ENCODE data around the gene LPAR5. TPM values are rescaled to one million over a fixed set of nuclear protein-coding genes. Genes with fewer than 3 reads are reported as not detected.
"Not testable (repeated sequence)": the region's sequence is repeated elsewhere in the genome, so short reads cannot be mapped to it uniquely, and the experiment has no call there.

The LPAR5 gene
- total RNA-seq, 1 donor from 2014 or later: 2.8 TPM

GRCh38 chr12:6586569-6586968, 49.2 kb downstream of the LPAR5 start:
- H3K4me1 Mint-ChIP-seq (ENCODE audit: low read depth); H3K27me3 Mint-ChIP-seq (ENCODE audit: insufficient read depth); H3K9me3 Mint-ChIP-seq; H3K27ac Mint-ChIP-seq; H3K4me3 Mint-ChIP-seq; intact Hi-C loops (cut with micrococcal nuclease); DNase-seq (ENCODE audit: low spot score): not testable (repeated sequence)
- H3K36me3 Mint-ChIP-seq (ENCODE audit: low read depth): peaks cover 52% of the 10 kb centered on the region

GRCh38 chr12:6584293-6584692, 51.5 kb downstream of the LPAR5 start:
- no peak overlapping the region for H3K4me3 Mint-ChIP-seq
- H3K27ac Mint-ChIP-seq: no peak overlapping the region
- no peak for DNase-seq (ENCODE audit: low spot score)
- no peaks in the 10 kb centered on the region for H3K9me3 Mint-ChIP-seq
- no peaks in the 10 kb centered on the region for H3K4me1 Mint-ChIP-seq (ENCODE audit: low read depth)
- intact Hi-C loops (cut with micrococcal nuclease): no loop called here
- peaks cover 53% of the 10 kb centered on the region for H3K36me3 Mint-ChIP-seq (ENCODE audit: low read depth)
- H3K27me3 Mint-ChIP-seq (ENCODE audit: insufficient read depth): no peaks in the 10 kb centered on the region

GRCh38 chr12:6582959-6583358, 52.8 kb downstream of the LPAR5 start:
- no peak for DNase-seq (ENCODE audit: low spot score)
- H3K4me3 Mint-ChIP-seq: no peak overlapping the region
- peak overlapping the region; percentile 65 for H3K27ac Mint-ChIP-seq
- no peaks in the 10 kb centered on the region for H3K27me3 Mint-ChIP-seq (ENCODE audit: insufficient read depth)
- intact Hi-C loops (cut with micrococcal nuclease): no loop called here
- peaks cover 55% of the 10 kb centered on the region for H3K36me3 Mint-ChIP-seq (ENCODE audit: low read depth)
- H3K4me1 Mint-ChIP-seq (ENCODE audit: low read depth): peaks cover 5% of the 10 kb centered on the region
- H3K9me3 Mint-ChIP-seq: no peaks in the 10 kb centered on the region

GRCh38 chr12:6582196-6582595, 53.6 kb downstream of the LPAR5 start:
- Mint-ChIP-seq H3K36me3 (ENCODE audit: low read depth) (peaks cover 55% of the 10 kb centered on the region), H3K27me3 (ENCODE audit: insufficient read depth) (no peaks in the 10 kb centered on the region), H3K4me3 (no peak overlapping the region), H3K4me1 (ENCODE audit: low read depth) (peaks cover 5% of the 10 kb centered on the region), H3K9me3 (no peaks in the 10 kb centered on the region), H3K27ac (no peak overlapping the region)
- intact Hi-C loops (cut with micrococcal nuclease): no loop called here
- DNase-seq (ENCODE audit: low spot score): no peak

GRCh38 chr12:6575648-6576047, 60.1 kb downstream of the LPAR5 start:
- Mint-ChIP-seq H3K36me3 (ENCODE audit: low read depth) (peaks cover 55% of the 10 kb centered on the region), H3K27ac (no peak overlapping the region), H3K9me3 (no peaks in the 10 kb centered on the region), H3K27me3 (ENCODE audit: insufficient read depth) (no peaks in the 10 kb centered on the region), H3K4me1 (ENCODE audit: low read depth) (peaks cover 18% of the 10 kb centered on the region), H3K4me3 (no peak overlapping the region)
- no peak for DNase-seq (ENCODE audit: low spot score)
- intact Hi-C loops (cut with micrococcal nuclease): loop anchor here (2.0 kb wide), 1 partner anchor 31 kb away; the partner anchor contains the start of gene CHD4

GRCh38 chr12:6574576-6575295, 61.0 kb downstream of the LPAR5 start:
- Mint-ChIP-seq H3K27me3 (ENCODE audit: insufficient read depth) (no peaks in the 10 kb centered on the region), H3K36me3 (ENCODE audit: low read depth) (peaks cover 63% of the 10 kb centered on the region), H3K4me3 (no peak overlapping the region), H3K27ac (peak overlapping the region; percentile 66), H3K9me3 (no peaks in the 10 kb centered on the region), H3K4me1 (ENCODE audit: low read depth) (peaks cover 26% of the 10 kb centered on the region)
- intact Hi-C loops (cut with micrococcal nuclease): loop anchor here (2.0 kb wide), 1 partner anchor 32 kb away; the partner anchor contains the start of gene CHD4
- no peak for DNase-seq (ENCODE audit: low spot score)

- H3K27ac Mint-ChIP-seq: no peak overlapping the region
- no peak overlapping the region for H3K4me3 Mint-ChIP-seq
- DNase-seq (ENCODE audit: low spot score): no peak
- intact Hi-C loops (cut with micrococcal nuclease): no loop called here
- peaks cover 59% of the 10 kb centered on the region for H3K36me3 Mint-ChIP-seq (ENCODE audit: low read depth)
- no peaks in the 10 kb centered on the region for H3K27me3 Mint-ChIP-seq (ENCODE audit: insufficient read depth)
- peaks cover 27% of the 10 kb centered on the region for H3K4me1 Mint-ChIP-seq (ENCODE audit: low read depth)
- no peaks in the 10 kb centered on the region for H3K9me3 Mint-ChIP-seq
Observed at GRCh38 chr12:6573001-6573400, 62.8 kb downstream of the LPAR5 start.

- Mint-ChIP-seq H3K27ac (peak overlapping the region; percentile 48), H3K27me3 (ENCODE audit: insufficient read depth) (no peaks in the 10 kb centered on the region), H3K4me1 (ENCODE audit: low read depth) (peaks cover 37% of the 10 kb centered on the region), H3K4me3 (peak overlapping the region; percentile 100), H3K9me3 (no peaks in the 10 kb centered on the region), H3K36me3 (ENCODE audit: low read depth) (peaks cover 63% of the 10 kb centered on the region)
- DNase-seq (ENCODE audit: low spot score): no peak
- intact Hi-C loops (cut with micrococcal nuclease): no loop called here
Observed at GRCh38 chr12:6570264-6570887, 65.4 kb downstream of the LPAR5 start.

- Mint-ChIP-seq H3K4me3 (peak overlapping the region; percentile 100), H3K27ac (peak overlapping the region; percentile 48), H3K4me1 (ENCODE audit: low read depth) (peaks cover 38% of the 10 kb centered on the region), H3K9me3 (no peaks in the 10 kb centered on the region), H3K36me3 (ENCODE audit: low read depth) (peaks cover 61% of the 10 kb centered on the region), H3K27me3 (ENCODE audit: insufficient read depth) (no peaks in the 10 kb centered on the region)
- intact Hi-C loops (cut with micrococcal nuclease): no loop called here
- DNase-seq (ENCODE audit: low spot score): no peak
Observed at GRCh38 chr12:6569786-6570185, 66.0 kb downstream of the LPAR5 start.

GRCh38 chr12:6569312-6569711, 66.4 kb downstream of the LPAR5 start:
- H3K4me3 Mint-ChIP-seq: peak overlapping the region; percentile 100
- intact Hi-C loops (cut with micrococcal nuclease): no loop called here
- H3K27ac Mint-ChIP-seq: peak overlapping the region; percentile 55
- H3K36me3 Mint-ChIP-seq (ENCODE audit: low read depth): peaks cover 60% of the 10 kb centered on the region
- H3K4me1 Mint-ChIP-seq (ENCODE audit: low read depth): peaks cover 36% of the 10 kb centered on the region
- H3K9me3 Mint-ChIP-seq: no peaks in the 10 kb centered on the region
- no peaks in the 10 kb centered on the region for H3K27me3 Mint-ChIP-seq (ENCODE audit: insufficient read depth)
- DNase-seq (ENCODE audit: low spot score): no peak

Other genes starting within 250 kb of the LPAR5 start
- 82.1 and 82.3 TPM in 2 replicates for gene CD27, start 191.0 kb downstream of the LPAR5 start, total RNA-seq
- gene TAPBPL, start 183.9 kb downstream of the LPAR5 start, total RNA-seq: 34.1 and 34.3 TPM in 2 replicates
- gene VAMP1, start 165.3 kb downstream of the LPAR5 start, total RNA-seq: 49.7 and 52.8 TPM in 2 replicates
- 250 and 258 TPM in 2 replicates for gene MRPL51, start 142.7 kb downstream of the LPAR5 start, total RNA-seq
- gene NCAPD2, start 141.9 kb downstream of the LPAR5 start, total RNA-seq: 91.6 and 93.4 TPM in 2 replicates
- gene GAPDH, start 101.4 kb downstream of the LPAR5 start, total RNA-seq: 4,315 and 4,318 TPM in 2 replicates
- 19.5 and 19.9 TPM in 2 replicates for gene IFFO1, start 79.9 kb downstream of the LPAR5 start, total RNA-seq
- 194 and 196 TPM in 2 replicates for gene NOP2, start 67.7 kb downstream of the LPAR5 start, total RNA-seq
- 348 and 368 TPM in 2 replicates for gene CHD4, start 28.6 kb downstream of the LPAR5 start, total RNA-seq
- gene ACRBP, start 11.5 kb upstream of the LPAR5 start, total RNA-seq: 0.83 and 1.0 TPM in 2 replicates
- 14.6 and 15.0 TPM in 2 replicates for gene ING4, start 27.2 kb upstream of the LPAR5 start, total RNA-seq
- gene ZNF384, start 53.4 kb upstream of the LPAR5 start, total RNA-seq: 79.6 and 89.8 TPM in 2 replicates
- gene PIANP, start 64.9 kb upstream of the LPAR5 start, total RNA-seq: 0.07 and 0.08 TPM in 2 replicates
- gene COPS7A, start 88.1 kb upstream of the LPAR5 start, total RNA-seq: 34.6 and 36.2 TPM in 2 replicates
- gene MLF2, start 117.2 kb upstream of the LPAR5 start, total RNA-seq: 159 and 161 TPM in 2 replicates
- 247 and 262 TPM in 2 replicates for gene PTMS, start 130.4 kb upstream of the LPAR5 start, total RNA-seq
- gene LAG3, start 136.6 kb upstream of the LPAR5 start, total RNA-seq: 268 and 275 TPM in 2 replicates
- gene CD4, start 153.6 kb upstream of the LPAR5 start, total RNA-seq: 311 TPM in 2 replicates
- gene GPR162, start 185.9 kb upstream of the LPAR5 start, total RNA-seq: 0.29 and 0.32 TPM in 2 replicates
- 3.5 and 4.0 TPM in 2 replicates for gene P3H3, start 192.4 kb upstream of the LPAR5 start, total RNA-seq
- 1.6 and 1.7 TPM in 2 replicates for gene GNB3, start 205.0 kb upstream of the LPAR5 start, total RNA-seq
- gene CDCA3, start 215.3 kb upstream of the LPAR5 start, total RNA-seq: 27.2 and 32.5 TPM in 2 replicates
- 116 and 127 TPM in 2 replicates for gene USP5, start 216.2 kb upstream of the LPAR5 start, total RNA-seq
- 1,427 and 1,438 TPM in 2 replicates for gene TPI1, start 231.6 kb upstream of the LPAR5 start, total RNA-seq
- 3.4 and 4.7 TPM in 2 replicates for gene SPSB2, start 237.3 kb upstream of the LPAR5 start, total RNA-seq

All from activated T-helper 1 cell treated with anti-CD3 and anti-CD28 coated beads, Interleukin-12 subunit alpha, Interleukin-12 subunit beta, Interleukin-2, Interleukin-4 antibody, amounts not matched to agents 30 ng/mL and 10 ng/mL and 1 ng/mL, durations not matched to agents 14 hours and 24 hours and 36 hours (primary cell).